Measurements from ENCODE around the gene CAP2.
"Not testable (repeated sequence)": the region's sequence is repeated elsewhere in the genome, so short reads cannot be mapped to it uniquely, and the experiment has no call there.

The CAP2 gene

GRCh38 chr6:17397764-17398194 is 4.4 kb downstream of the CAP2 start:
- WGBS, 2 experiments (ENCODE audit: insufficient coverage in 2 of 2) = no CpG with 5 or more reads among the region's 3 CpGs
- Histone ChIP-seq H3K27ac (ENCODE audit: low read depth, low read length, severe bottlenecking) (no peak overlapping the region), H3K9me3 (ENCODE audit: control insufficient read depth, low read length) (peaks cover 13% of the 10 kb centered on the region), H3K4me1 (ENCODE audit: control insufficient read depth, insufficient read depth, low read length, poor library complexity, severe bottlenecking) (peaks cover 3% of the 10 kb centered on the region), H3K4me3 (ENCODE audit: extremely low read depth, insufficient read depth, low read length, poor library complexity, severe bottlenecking) (no peak overlapping the region), H3K36me3 (ENCODE audit: control insufficient read depth, insufficient read depth, low read length) (peaks cover 49% of the 10 kb centered on the region)

- 76 to 83% methylated on average over 6 of the region's 7 CpGs for WGBS, 2 experiments (ENCODE audit: insufficient coverage in 2 of 2)
- H3K4me1 ChIP-seq (ENCODE audit: control insufficient read depth, insufficient read depth, low read length, poor library complexity, severe bottlenecking); H3K4me3 ChIP-seq (ENCODE audit: extremely low read depth, insufficient read depth, low read length, poor library complexity, severe bottlenecking); H3K27ac ChIP-seq (ENCODE audit: low read depth, low read length, severe bottlenecking): not testable (repeated sequence)
- Histone ChIP-seq H3K36me3 (ENCODE audit: control insufficient read depth, insufficient read depth, low read length) (peaks cover 38% of the 10 kb centered on the region), H3K9me3 (ENCODE audit: control insufficient read depth, low read length) (peaks cover 11% of the 10 kb centered on the region)
Observed at GRCh38 chr6:17405181-17405943, 12.0 kb downstream of the CAP2 start.

- no peaks in the 10 kb centered on the region for H3K4me1 ChIP-seq (ENCODE audit: control insufficient read depth, insufficient read depth, low read length, poor library complexity, severe bottlenecking)
- H3K9me3 ChIP-seq (ENCODE audit: control insufficient read depth, low read length) = peaks cover 11% of the 10 kb centered on the region
- H3K4me3 ChIP-seq (ENCODE audit: extremely low read depth, insufficient read depth, low read length, poor library complexity, severe bottlenecking) = no peak overlapping the region
- no peak overlapping the region for H3K27ac ChIP-seq (ENCODE audit: low read depth, low read length, severe bottlenecking)
- WGBS, 2 experiments (ENCODE audit: insufficient coverage in 2 of 2) = 94 to 95% methylated on average over 6 of the region's 8 CpGs
- H3K36me3 ChIP-seq (ENCODE audit: control insufficient read depth, insufficient read depth, low read length) = peaks cover 36% of the 10 kb centered on the region
Observed at GRCh38 chr6:17405944-17406245, 12.5 kb downstream of the CAP2 start.

- no peak overlapping the region for H3K4me3 ChIP-seq (ENCODE audit: extremely low read depth, insufficient read depth, low read length, poor library complexity, severe bottlenecking)
- WGBS, 2 experiments (ENCODE audit: insufficient coverage in 2 of 2) = 86 to 94% methylated on average over 1 to 3 of the region's 4 CpGs
- peaks cover 11% of the 10 kb centered on the region for H3K9me3 ChIP-seq (ENCODE audit: control insufficient read depth, low read length)
- no peaks in the 10 kb centered on the region for H3K4me1 ChIP-seq (ENCODE audit: control insufficient read depth, insufficient read depth, low read length, poor library complexity, severe bottlenecking)
- H3K27ac ChIP-seq (ENCODE audit: low read depth, low read length, severe bottlenecking) = no peak overlapping the region
- H3K36me3 ChIP-seq (ENCODE audit: control insufficient read depth, insufficient read depth, low read length) = peaks cover 38% of the 10 kb centered on the region
Observed at GRCh38 chr6:17408081-17408480, 14.7 kb downstream of the CAP2 start.

GRCh38 chr6:17410281-17410680 is 16.9 kb downstream of the CAP2 start:
- no peak overlapping the region for H3K4me3 ChIP-seq (ENCODE audit: extremely low read depth, insufficient read depth, low read length, poor library complexity, severe bottlenecking)
- peaks cover 11% of the 10 kb centered on the region for H3K9me3 ChIP-seq (ENCODE audit: control insufficient read depth, low read length)
- H3K27ac ChIP-seq (ENCODE audit: low read depth, low read length, severe bottlenecking) = no peak overlapping the region
- H3K36me3 ChIP-seq (ENCODE audit: control insufficient read depth, insufficient read depth, low read length) = peaks cover 33% of the 10 kb centered on the region
- 93 to 100% methylated on average over 3 of the region's 4 CpGs for WGBS, 2 experiments (ENCODE audit: insufficient coverage in 2 of 2)
- no peaks in the 10 kb centered on the region for H3K4me1 ChIP-seq (ENCODE audit: control insufficient read depth, insufficient read depth, low read length, poor library complexity, severe bottlenecking)

GRCh38 chr6:17413313-17413750 is 19.9 kb downstream of the CAP2 start:
- no peak overlapping the region for H3K27ac ChIP-seq (ENCODE audit: low read depth, low read length, severe bottlenecking)
- peaks cover 20% of the 10 kb centered on the region for H3K4me1 ChIP-seq (ENCODE audit: control insufficient read depth, insufficient read depth, low read length, poor library complexity, severe bottlenecking)
- peaks cover 21% of the 10 kb centered on the region for H3K36me3 ChIP-seq (ENCODE audit: control insufficient read depth, insufficient read depth, low read length)
- WGBS, 2 experiments (ENCODE audit: insufficient coverage in 2 of 2) = 96 to 98% methylated on average over 3 to 5 of the region's 5 CpGs
- no peak overlapping the region for H3K4me3 ChIP-seq (ENCODE audit: extremely low read depth, insufficient read depth, low read length, poor library complexity, severe bottlenecking)
- peaks cover 8% of the 10 kb centered on the region for H3K9me3 ChIP-seq (ENCODE audit: control insufficient read depth, low read length)

GRCh38 chr6:17414395-17414794 is 21.0 kb downstream of the CAP2 start:
- no CpG with 5 or more reads among the region's 1 CpG for WGBS, 2 experiments (ENCODE audit: insufficient coverage in 2 of 2)
- H3K9me3 ChIP-seq (ENCODE audit: control insufficient read depth, low read length); H3K4me3 ChIP-seq (ENCODE audit: extremely low read depth, insufficient read depth, low read length, poor library complexity, severe bottlenecking); H3K27ac ChIP-seq (ENCODE audit: low read depth, low read length, severe bottlenecking): not testable (repeated sequence)
- peaks cover 17% of the 10 kb centered on the region for H3K36me3 ChIP-seq (ENCODE audit: control insufficient read depth, insufficient read depth, low read length)
- H3K4me1 ChIP-seq (ENCODE audit: control insufficient read depth, insufficient read depth, low read length, poor library complexity, severe bottlenecking) = peaks cover 31% of the 10 kb centered on the region

GRCh38 chr6:17415321-17415720 is 21.9 kb downstream of the CAP2 start:
- H3K9me3 ChIP-seq (ENCODE audit: control insufficient read depth, low read length) = peaks cover under 1% of the 10 kb centered on the region
- WGBS, 2 experiments (ENCODE audit: insufficient coverage in 2 of 2) = 87 to 95% methylated on average over 2 of the region's 2 CpGs
- H3K4me1 ChIP-seq (ENCODE audit: control insufficient read depth, insufficient read depth, low read length, poor library complexity, severe bottlenecking) = peaks cover 36% of the 10 kb centered on the region
- H3K4me3 ChIP-seq (ENCODE audit: extremely low read depth, insufficient read depth, low read length, poor library complexity, severe bottlenecking) = no peak overlapping the region
- peaks cover 9% of the 10 kb centered on the region for H3K36me3 ChIP-seq (ENCODE audit: control insufficient read depth, insufficient read depth, low read length)
- peak overlapping the region; percentile 32 for H3K27ac ChIP-seq (ENCODE audit: low read depth, low read length, severe bottlenecking)

- no peak overlapping the region for H3K4me3 ChIP-seq (ENCODE audit: extremely low read depth, insufficient read depth, low read length, poor library complexity, severe bottlenecking)
- peak overlapping the region; percentile 100 for H3K27ac ChIP-seq (ENCODE audit: low read depth, low read length, severe bottlenecking)
- no peaks in the 10 kb centered on the region for H3K9me3 ChIP-seq (ENCODE audit: control insufficient read depth, low read length)
- peaks cover 36% of the 10 kb centered on the region for H3K4me1 ChIP-seq (ENCODE audit: control insufficient read depth, insufficient read depth, low read length, poor library complexity, severe bottlenecking)
- H3K36me3 ChIP-seq (ENCODE audit: control insufficient read depth, insufficient read depth, low read length) = peaks cover 9% of the 10 kb centered on the region
Observed at GRCh38 chr6:17416806-17417205, 23.4 kb downstream of the CAP2 start.

GRCh38 chr6:17417817-17418216 is 24.4 kb downstream of the CAP2 start:
- peak overlapping the region; percentile 100 for H3K27ac ChIP-seq (ENCODE audit: low read depth, low read length, severe bottlenecking)
- peaks cover 18% of the 10 kb centered on the region for H3K36me3 ChIP-seq (ENCODE audit: control insufficient read depth, insufficient read depth, low read length)
- H3K9me3 ChIP-seq (ENCODE audit: control insufficient read depth, low read length) = no peaks in the 10 kb centered on the region
- peaks cover 36% of the 10 kb centered on the region for H3K4me1 ChIP-seq (ENCODE audit: control insufficient read depth, insufficient read depth, low read length, poor library complexity, severe bottlenecking)
- WGBS, 2 experiments (ENCODE audit: insufficient coverage in 2 of 2) = 46 to 50% methylated on average over 2 to 3 of the region's 4 CpGs
- H3K4me3 ChIP-seq (ENCODE audit: extremely low read depth, insufficient read depth, low read length, poor library complexity, severe bottlenecking) = no peak overlapping the region

GRCh38 chr6:17418281-17419188 is 25.1 kb downstream of the CAP2 start:
- H3K4me1 ChIP-seq (ENCODE audit: control insufficient read depth, insufficient read depth, low read length, poor library complexity, severe bottlenecking) = peaks cover 36% of the 10 kb centered on the region
- H3K36me3 ChIP-seq (ENCODE audit: control insufficient read depth, insufficient read depth, low read length) = peaks cover 23% of the 10 kb centered on the region
- peak overlapping the region; percentile 3 for H3K4me3 ChIP-seq (ENCODE audit: extremely low read depth, insufficient read depth, low read length, poor library complexity, severe bottlenecking)
- peak overlapping the region; percentile 100 for H3K27ac ChIP-seq (ENCODE audit: low read depth, low read length, severe bottlenecking)
- WGBS, 2 experiments (ENCODE audit: insufficient coverage in 2 of 2) = 57 to 58% methylated on average over 6 to 7 of the region's 12 CpGs
- H3K9me3 ChIP-seq (ENCODE audit: control insufficient read depth, low read length) = no peaks in the 10 kb centered on the region

All from mesodermal cell (in vitro differentiated cells).